ENCODE results near the gene GABRA4.
A peak's percentile ranks its signal among the peaks of the same experiment; 100 is the strongest.

Gene GABRA4

DNA sequence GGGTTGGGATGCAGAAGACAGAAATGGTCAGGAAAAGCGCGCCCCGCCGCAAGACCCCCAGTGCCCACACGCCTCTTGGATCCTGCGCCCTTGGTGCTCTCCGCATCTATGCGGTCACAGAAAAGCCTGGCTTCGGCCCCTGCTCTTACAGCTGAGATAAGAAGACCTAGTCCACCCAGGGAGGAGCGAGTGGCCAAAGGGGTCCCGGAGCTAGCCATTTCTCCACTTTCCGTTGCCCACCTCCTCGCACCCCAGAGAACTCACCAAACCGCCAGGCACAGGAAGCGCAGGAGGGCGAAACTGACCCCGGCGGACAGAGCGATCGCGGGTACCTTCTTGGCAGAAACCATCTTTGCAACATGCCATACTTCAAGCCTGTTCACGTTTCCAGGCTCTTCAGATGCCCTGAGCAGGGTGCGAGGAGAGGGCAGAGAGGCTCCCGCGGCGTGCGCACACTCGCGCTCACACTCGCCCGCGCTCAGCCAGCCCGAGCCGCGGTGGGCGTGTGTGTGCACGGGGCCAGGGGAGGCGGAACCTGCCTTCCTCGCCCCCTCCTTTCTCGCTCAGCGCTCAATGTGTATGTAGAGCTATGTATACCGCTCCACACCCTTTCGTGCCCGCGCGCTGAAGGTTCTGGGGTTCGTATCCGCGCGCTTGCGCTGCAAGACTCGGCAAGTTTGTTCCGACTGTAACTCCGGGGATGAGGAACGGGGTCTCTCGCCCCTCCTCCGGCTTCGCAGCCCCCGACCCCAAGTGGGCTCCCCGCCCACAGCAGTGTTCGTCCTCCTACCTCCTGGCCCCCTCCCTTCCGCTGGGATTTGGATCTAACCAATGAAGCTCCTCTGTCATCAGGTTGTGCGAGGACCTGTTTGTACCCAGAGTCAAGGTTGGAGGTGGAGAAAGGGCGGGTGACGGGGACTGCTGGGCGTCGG lies at the start of gene GABRA4:
TSS of gene GABRA4 (minus strand) at position 507 of the 932 bp plus-strand sequence. CDS start at position 350, 157 bp downstream.
- DNase-seq (ENCODE audit: low spot score), result no peak

DNA sequence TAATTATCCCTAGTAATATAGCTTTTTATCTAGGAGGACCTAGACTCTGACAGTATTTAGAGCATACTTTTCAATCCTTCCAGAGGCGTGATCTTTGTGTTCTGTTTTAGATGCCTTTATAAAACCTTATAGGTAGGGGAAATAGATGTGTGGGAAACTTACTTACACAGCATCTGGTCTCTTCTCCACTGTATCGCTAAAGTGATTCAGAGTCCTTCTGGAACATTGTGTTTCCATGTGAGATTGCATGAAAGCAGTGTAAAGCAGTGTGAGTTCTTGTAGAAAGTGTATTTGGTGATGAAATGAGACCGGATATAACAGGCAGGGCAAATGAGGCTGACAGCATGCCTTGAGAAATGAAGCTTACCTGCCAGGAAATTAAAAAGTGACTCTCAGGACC lies 47.4 kb upstream of the GABRA4 start:
- no peak for DNase-seq (ENCODE audit: low spot score)

DNA sequence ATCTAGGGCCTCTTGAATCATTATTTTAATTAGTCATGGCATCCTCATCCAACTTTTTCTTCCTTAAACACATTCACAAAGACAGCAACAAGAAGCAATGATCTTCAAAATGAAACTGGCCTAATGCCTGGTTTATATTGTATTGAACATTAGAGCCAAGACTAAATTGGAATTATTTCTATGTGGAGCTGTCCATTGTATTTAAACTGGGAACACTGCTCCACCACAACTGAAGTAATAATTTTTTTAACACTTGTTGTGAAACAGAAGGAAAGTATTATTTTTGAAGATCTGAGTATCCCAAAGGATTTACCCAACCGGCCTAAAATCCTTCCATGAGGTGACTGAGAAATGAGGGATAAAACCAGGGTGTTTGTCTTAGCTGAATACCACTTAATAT lies 44.9 kb upstream of the GABRA4 start:
- DNase-seq (ENCODE audit: low spot score), result no peak

DNA sequence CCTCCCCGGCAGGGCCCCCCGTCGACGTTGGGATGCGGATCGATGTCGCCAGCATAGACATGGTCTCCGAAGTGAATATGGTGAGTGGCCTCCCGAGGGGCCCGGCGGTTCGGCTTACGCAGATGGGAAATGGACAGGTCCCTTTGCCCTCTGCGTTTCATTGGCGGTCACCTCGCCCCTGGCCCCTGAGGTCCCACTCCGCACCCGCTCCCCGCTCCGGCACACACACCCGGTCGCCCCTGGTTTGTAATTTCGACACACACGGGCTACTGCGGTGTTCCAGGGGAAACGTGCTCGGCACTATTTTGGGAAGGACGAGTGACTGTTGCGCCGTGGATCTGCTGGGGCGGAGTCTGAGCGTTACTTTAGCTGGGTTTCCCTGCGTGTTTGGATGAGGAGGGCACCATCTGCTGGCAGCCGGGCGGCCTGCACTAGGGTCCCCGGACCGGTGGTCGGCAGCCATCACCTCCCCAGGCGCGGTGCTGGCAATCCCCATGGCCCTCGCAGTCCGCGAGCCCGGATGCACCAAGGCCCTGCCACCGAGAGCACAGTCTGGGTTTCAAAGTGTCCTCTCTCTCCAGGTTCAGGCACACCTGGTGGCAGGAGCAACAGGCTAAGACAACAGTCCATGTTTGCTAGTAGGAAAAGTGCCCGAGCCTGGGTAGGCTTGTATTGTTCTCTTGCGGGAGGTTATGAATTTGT lies 39.2 kb upstream of the GABRA4 start:
- peak; percentile 37 for DNase-seq (ENCODE audit: low spot score)

DNA sequence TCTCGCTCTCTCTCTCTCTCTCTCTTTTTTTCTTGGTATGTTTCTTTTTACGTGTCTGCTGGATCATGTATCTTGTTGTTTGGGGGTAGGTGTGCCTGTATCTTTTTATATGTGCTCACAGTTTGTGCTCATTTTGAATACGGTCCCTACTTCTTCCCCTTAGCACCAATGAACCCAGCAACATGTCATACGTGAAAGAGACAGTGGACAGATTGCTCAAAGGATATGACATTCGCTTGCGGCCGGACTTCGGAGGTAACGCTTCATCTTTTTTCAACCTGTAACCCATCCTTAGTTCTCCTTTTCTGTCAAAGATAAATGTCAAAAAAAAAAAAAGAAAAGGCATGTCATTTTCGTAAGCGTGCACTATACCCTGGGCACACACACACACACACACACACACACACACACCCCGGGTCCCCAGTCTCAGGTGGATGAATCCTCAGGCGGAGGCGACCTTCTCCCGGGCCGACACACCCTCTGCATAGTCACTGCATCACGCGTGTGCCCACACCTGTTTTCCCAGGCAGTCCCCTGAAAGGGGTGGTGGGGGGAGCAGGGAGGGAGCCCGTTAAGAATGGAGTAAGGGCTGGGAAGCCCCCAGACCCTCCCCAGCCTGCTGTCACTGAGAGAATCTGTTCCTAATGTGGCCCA lies 38.5 kb upstream of the GABRA4 start:
- DNase-seq (ENCODE audit: low spot score), result no peak

DNA sequence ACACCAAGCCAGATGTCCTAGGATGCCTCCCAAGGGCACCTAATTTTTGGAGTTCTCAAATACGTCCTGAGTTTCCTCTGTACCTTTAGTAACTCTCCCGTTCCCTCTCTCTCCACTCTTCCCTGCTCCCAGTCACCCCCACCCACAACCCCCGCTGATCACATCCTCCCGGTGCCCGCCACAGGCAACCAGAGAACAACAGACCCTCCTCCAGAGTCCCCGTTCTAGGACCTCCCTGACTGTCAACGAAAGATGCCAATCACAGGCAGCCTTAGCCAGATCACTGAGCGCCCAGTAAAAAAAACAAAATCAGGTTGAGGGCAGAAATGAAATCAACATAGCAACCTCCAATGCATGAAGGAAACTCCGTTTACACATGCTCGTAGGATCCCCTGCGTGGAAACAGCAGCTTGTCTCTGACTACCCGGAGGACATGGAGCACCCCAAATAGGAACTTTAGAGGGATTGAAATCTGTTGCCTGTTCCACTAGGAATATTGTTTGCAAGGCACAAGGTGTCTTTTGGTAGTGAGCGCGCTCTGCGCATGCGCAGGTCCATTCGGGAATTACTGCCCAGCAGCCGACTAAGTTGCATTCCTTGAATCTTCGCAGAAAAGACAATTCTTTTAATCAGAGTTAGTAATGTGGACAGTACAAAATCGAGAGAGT lies 37.8 kb upstream of the GABRA4 start, which contains the start of gene GABRB1:
TSS of gene GABRB1 (plus strand) at position 557 of the 668 bp plus-strand sequence.
- DNase-seq (ENCODE audit: low spot score), result no peak

DNA sequence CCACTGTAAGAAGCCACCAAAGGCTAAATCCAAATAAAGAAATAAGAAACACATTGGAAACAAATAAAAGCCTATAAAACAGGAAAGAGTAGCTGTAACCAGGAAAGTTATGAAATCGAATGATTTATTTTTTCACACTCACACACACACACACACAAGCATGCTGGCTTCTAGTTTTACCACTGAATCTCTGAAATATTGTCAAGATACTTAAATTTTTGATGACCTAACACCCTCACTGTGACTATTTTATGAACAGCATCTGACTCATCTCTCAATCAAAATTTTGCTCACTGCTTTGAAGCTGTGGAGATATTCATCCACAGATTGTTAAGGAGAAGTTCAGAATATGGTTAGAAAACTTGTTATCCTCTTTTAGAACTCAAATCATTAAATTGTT lies 24.1 kb upstream of the GABRA4 start:
- DNase-seq (ENCODE audit: low spot score), result no peak

DNA sequence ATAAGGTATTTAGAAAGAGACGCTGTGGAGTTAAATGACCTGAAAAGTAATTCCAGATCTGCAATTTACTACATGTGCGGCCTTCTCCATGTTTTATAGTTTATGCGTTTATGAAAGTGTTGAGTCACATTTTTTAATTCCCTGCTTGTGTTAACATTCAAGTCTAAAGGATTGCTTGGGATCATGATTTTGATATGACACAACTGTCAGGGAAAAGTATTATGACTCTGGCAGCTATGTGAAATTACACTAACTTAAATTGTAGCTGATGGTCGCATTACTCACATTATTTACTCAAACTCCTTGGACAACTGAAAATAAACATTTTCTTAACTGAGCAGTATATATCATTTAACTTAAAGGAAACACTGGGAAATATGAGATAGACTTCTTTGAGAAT lies 23.7 kb upstream of the GABRA4 start:
- no peak for DNase-seq (ENCODE audit: low spot score)

DNA sequence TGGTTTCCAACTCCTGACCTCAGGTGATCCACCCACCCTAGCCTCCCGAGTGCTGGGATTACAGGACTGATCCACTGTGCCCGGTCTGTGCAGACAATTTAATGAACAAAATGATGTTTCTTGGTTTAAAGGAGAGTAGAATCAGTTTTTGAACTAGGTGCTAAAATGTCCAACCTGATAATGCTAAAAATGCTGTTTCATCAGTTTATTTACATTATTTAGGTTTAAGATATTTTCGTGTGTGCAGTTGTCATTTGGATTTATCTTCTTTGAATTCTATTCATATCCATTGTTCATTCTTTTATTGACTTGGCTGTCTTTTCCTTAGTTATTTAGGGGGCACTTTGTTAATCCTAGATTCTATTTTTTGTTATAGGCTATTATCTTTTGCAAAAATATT lies 20.0 kb upstream of the GABRA4 start:
- DNase-seq (ENCODE audit: low spot score), result no peak

DNA sequence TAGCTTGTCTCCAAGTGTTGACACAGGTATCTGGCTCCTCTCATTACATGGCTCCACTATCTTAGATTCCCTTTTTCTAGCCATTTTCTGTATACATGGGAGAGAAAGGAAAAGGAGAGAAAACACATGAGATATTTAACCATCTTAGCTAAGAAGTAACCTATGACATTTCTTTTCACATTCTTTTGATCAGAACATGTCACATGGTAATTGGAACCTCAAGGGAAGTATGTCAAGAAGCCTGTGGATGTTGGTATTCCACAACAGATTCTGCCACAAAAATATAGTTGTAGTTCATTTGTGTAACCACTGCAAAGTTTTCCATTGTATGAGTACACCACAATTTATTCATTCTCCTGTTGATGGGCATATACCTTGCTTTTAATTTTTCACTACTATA lies 19.3 kb upstream of the GABRA4 start:
- no peak for DNase-seq (ENCODE audit: low spot score)

DNA sequence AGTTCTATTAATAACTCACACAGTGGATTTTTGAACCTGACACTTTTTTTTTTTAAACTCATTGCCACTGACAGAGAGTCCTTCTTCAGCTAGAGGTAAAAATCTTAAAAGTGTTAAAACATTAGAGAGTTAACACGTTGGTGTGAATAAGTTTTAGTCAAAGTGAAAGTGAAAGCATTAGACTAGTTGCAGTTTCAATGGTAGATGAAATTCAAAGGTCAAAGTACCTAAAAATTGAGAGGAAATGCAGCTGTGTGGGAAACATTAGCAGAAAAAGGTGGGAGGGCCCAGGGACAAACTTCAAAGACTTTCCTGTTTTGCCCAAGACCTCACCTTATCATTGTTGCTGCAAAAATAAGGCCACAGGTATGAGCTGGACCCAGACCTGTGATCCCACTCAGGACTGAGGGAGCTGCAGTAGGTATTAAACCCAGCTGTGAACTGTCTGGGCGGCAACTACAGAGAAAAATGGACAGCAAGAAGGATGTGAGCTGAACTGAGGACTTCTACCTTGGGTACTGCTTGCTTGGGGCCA lies 17.6 kb upstream of the GABRA4 start:
- DNase-seq (ENCODE audit: low spot score), result peak; percentile 32

DNA sequence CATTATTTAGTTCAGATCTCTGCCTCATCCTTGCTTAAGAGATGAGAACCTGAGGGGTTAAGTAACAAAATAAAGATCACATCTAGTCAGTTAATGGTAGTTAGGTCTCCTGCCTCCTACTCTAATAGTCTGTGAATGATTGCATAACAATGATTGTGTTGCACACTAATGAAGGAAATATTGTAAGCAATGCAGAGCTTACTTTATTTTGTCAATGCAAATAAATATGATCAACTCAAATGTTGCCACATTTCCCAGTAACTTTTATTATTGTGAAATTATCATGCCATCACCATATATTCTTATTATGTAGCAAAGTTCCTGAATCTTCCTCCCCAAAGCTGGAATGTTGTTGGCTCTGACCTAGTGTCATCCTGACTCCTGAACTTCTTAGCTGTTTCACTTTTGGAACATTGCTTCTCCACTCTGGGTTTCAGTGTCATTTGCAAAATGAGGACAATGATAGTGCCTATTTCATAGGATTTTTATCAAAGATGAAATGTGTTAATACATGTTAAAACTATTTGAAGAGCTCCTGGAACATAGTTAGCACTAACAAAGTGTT lies 17.0 kb upstream of the GABRA4 start:
- DNase-seq (ENCODE audit: low spot score), result no peak

DNA sequence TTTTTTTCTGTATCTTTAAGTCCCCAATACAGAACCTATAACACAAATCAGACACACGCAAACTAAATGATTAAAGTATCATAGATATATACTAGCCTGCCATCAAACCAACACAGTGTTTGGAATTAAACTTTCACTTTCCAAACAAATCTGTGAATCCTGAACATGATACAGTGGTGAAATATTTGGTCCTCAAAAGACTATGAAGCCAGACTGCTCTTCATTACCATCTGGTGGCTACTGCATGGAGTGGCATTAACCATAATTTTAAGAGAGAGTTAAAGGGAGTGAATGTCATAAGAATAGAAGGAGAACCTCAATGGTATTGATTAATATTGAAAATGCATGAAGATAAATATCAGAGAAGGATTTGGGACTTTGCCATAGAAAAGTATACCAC lies 9.2 kb upstream of the GABRA4 start:
- no peak for DNase-seq (ENCODE audit: low spot score)

DNA sequence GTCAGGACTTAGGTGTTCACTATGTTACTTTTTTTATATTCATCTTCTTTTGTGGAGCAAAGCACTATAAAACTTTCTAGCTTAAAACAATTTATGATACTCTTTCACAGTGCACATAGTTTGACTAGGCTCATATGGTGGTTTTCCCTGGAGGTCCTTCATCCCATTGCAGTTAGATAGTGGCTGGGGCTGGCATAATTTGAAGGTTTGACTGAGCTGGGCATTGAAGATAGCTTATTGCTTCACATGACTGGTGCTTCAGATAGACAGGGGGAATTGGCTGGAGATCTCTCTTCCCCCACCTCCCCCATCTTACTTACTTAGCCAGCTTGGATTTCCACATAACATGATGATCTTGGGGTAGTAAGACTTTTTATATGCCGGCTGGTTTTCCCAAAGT lies 7.0 kb upstream of the GABRA4 start:
- DNase-seq (ENCODE audit: low spot score), result no peak

DNA sequence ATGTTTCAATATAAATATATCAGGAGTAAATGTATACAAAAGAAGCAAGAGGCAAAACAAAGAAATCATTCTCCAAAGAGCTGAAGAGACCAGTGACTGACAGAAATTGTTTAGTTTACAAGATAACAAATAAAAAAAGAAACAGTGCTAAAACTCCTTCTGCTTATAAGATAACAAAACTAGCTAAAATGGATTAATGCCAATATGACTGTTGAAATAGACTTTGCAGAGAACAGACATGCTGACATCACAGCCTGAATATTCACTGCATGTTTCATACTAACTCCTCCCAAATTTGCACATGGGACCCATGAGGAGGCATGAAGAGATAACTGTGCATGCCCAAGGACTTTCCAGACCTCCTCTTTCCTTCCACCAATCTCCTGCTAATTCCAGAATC lies 6.2 kb upstream of the GABRA4 start:
- DNase-seq (ENCODE audit: low spot score), result no peak

DNA sequence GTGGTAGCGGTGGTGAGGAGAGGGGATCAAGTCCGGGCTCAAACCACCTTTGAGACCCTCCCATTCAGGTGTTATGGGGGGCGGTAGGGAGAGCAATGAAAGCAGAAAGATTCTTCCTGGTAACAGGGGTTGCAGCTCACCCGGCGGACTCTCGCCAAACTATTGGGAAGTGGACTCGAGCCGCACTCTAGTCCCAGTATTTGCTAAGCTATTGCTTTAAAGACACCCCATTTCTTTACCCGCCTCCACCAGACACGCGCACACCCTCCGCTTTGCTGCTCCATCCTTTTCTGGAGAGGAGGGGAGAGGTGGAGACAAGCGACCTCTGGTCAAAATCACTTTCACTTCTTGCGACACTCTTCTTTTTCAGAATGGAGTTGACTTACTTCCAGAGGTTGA lies 625 bp upstream of the GABRA4 start:
- no peak for DNase-seq (ENCODE audit: low spot score)

DNA sequence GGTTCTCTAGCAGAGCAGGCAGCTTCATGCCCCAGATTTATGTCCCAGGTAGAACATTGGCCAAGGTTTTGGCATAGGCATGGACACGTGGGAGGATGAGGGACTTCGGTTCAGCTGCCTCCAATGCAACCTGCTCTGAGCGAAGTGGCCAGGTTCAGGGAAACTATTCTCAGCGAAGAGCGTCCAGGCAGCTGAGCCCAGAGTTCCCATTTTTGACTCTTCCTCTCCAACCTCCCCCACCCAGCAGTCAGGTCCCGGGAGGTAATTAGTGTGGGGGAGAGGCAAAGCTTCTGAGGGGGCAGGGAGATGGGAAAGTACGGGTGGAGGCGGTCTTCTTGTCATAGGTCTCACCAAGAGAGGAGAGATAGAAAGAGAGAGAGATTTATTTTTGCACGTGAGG lies 1.0 kb downstream of the GABRA4 start:
- no peak for DNase-seq (ENCODE audit: low spot score)

DNA sequence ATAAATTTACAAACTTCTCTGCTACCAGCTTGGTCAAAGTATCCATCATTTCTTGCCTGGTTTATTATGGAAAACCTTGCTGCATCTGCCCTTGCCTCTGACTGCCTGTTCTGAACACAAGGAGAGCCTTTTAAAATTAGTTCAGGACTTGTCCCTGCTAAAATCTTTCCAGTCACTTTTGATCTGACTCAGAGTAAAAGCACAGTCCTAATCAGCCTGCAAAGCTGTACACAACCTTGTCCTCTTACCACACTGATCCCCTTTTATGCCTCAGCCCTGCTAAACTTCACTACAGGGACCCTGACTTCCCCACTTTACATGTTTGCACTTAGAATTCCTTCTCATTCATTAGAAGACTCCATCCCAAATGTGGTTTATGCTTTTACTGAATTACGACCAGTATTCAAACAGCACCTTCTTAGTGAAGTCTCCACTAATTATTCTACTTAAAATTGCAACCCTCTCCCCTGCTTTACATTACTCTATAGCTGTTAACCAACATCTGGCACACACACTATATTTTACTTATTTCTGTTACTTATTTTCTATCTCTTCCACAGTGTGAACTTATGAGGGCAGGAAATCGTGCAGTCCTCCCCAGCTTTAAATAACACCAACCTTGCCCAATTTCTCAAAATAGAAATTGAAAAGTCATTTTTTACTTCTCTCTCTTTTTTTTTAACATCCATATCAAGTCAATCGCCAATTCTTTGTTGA lies 6.3 kb downstream of the GABRA4 start:
- DNase-seq (ENCODE audit: low spot score), result no peak

DNA sequence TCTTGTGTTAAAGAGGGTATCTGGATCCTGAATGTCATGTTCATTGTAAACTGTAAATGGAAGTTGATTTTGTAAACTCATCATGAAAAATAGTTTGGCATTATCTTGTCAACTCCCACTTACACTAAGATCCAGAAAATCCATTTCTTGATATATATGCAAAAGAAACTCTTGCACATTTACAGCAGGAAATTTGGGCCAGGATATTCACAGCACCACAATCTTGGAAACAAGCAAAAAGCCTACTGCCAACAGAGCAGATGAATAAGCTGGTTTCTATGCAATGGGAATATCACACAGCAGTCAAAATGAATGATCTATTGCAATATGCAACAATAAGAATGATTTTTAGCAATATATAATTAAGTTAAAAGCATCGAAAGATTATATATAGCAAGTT lies 8.6 kb downstream of the GABRA4 start:
- DNase-seq (ENCODE audit: low spot score), result no peak

DNA sequence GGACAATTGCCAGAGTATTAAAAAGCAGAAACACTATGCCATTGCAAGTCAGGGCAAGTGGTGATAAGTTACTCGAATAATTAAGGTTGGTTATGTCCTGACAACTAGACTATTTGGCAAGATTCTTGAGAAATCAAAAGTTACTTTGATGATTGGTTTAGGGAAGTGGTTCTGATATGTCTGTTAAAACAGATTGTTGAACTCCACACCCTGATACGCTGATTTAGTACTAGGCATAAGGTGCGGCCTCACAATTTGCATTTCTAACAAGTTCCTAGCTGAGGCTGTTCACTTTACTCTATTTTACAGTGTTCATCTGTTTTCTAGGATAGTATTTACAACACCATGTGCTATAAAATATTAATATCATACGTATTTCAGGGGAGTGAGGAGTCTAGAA lies 12.5 kb downstream of the GABRA4 start:
- DNase-seq (ENCODE audit: low spot score), result no peak

DNA sequence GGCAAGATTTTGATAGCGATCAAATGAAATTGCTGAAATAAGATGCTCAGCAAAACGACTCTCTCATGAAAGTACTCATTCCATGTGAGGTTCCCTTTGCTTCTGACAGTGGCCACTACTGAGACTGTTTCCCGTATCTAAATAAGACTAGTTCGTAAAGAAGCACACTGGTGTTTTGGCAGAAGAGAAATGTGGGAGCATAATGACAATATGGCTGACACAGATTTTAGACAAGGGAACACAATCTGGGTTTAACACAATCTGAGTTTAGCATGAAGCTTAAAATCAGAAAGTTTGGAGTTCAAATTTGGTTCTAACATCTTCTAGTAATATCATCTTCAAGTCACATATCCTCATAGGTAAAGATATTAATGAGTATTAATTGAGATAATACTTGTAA lies 13.7 kb downstream of the GABRA4 start:
- DNase-seq (ENCODE audit: low spot score), result no peak
